WTC11 (cell line): ENCODE data around the gene CLEC7A.

Experiments used
- ATF6 ChIP-seq: sonication (generic); formaldehyde crosslinking; IDR thresholded peaks from 2 replicates; pipeline ENCODE4 v1.8.1; 2023; ENCODE audit warnings: mild to moderate bottlenecking, missing genetic modification reagents
- CTCF ChIP-seq: fragments of 200-600 bp; IDR thresholded peaks from 2 replicates; pipeline ENCODE4 v1.8.0; 2022; ENCODE audit warnings: antibody characterized with exemption
- NFATC4 ChIP-seq: fragments of 250-450 bp; sonication (Bioruptor Pico); IDR thresholded peaks from 2 replicates; pipeline ENCODE4 v1.9.0; 2021; ENCODE audit warnings: mild to moderate bottlenecking
- NFE2L1 ChIP-seq: sonication (generic); formaldehyde crosslinking; IDR thresholded peaks from 2 replicates; pipeline ENCODE4 v1.8.1; 2023; ENCODE audit warnings: missing genetic modification reagents
- RORB ChIP-seq: fragments of 250-450 bp; sonication (Bioruptor Pico); IDR thresholded peaks from 2 replicates; pipeline ENCODE4 v1.9.0; 2021; ENCODE audit warnings: mild to moderate bottlenecking
- SP1 ChIP-seq: sonication (generic); formaldehyde crosslinking; conservative IDR thresholded peaks from 2 replicates; pipeline ENCODE4 v1.8.1; 2022; ENCODE audit warnings: missing genetic modification reagents
- ZBTB21 ChIP-seq: sonication (generic); formaldehyde crosslinking; IDR thresholded peaks from 2 replicates; pipeline ENCODE4 v1.8.1; 2023; ENCODE audit warnings: mild to moderate bottlenecking, missing genetic modification reagents, borderline replicate concordance
- ZNF281 ChIP-seq: sonication (generic); formaldehyde crosslinking; IDR thresholded peaks from 2 replicates; pipeline ENCODE4 v1.8.0; 2023; ENCODE audit warnings: mild to moderate bottlenecking, missing genetic modification reagents

GRCh38 chr12:10068644-10069043, 61.4 kb downstream of the CLEC7A start:
- no peak for TF ChIP-seq CTCF
- TF ChIP-seq NFE2L1 = no peak
- TF ChIP-seq ATF6 (CRISPR knock-in tag) = no peak
- TF ChIP-seq NFATC4 (CRISPR knock-in tag) = no peak
- no peak for TF ChIP-seq SP1 (CRISPR knock-in tag)
- no peak for TF ChIP-seq RORB (CRISPR knock-in tag)
- no peak for TF ChIP-seq ZBTB21 (CRISPR knock-in tag)
- TF ChIP-seq ZNF281 (CRISPR knock-in tag) = no peak
